UCSD-AML1 (cell line): ENCODE results near the gene COA8.

Experiments
- DNase-seq: peaks from one replicate; lab custom pipeline; 2025; ENCODE audit not compliant: unreplicated experiment; lab: John Stamatoyannopoulos, UW

COA8 gene, protein sequence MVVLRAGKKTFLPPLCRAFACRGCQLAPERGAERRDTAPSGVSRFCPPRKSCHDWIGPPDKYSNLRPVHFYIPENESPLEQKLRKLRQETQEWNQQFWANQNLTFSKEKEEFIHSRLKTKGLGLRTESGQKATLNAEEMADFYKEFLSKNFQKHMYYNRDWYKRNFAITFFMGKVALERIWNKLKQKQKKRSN

DNA sequence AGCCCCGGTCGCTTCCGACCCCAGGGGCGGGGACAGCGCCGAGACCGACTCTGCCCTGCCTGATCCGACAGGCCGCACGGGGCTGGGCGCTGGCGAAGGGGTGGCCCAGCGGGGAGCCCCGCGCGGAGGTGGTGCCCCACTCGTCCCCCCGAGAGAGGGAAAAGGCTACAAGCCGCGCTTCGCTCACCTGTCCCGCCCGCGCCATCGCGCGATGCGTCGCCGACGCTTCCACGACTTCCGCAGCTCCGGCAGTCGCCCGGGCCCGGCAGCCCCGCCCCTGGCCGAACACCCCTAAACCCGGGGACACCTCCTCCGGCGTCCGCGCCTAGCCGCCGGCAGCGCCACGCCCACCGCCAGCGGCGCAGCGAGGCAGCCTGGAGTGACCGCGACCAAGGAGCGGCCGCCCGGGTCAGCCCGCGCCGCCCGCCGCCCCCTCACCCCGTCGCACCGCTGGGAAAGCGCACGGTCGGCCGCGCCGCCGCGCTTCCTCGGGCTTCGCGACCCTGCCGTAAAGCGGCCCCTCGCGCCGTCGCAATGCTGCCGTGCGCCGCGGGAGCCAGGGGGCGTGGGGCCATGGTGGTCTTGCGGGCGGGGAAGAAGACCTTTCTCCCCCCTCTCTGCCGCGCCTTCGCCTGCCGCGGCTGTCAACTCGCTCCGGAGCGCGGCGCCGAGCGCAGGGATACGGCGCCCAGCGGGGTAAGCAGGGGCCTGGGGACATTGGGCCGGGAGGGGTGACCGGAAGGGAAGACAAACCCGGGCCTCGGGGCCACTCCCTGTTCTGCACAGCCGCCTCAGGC is at the start of gene COA8, which contains the start of gene BAG5:
Gene COA8, plus strand, starts transcription at position 532 of the 797 bp plus-strand sequence. Its CDS starts 42 bp downstream, at position 574.
Gene BAG5, minus strand, starts transcription at position 229 of the 797 bp plus-strand sequence. CDS start 1,493 bp downstream, outside the sequence.
- DNase-seq, result peak; percentile 91

DNA sequence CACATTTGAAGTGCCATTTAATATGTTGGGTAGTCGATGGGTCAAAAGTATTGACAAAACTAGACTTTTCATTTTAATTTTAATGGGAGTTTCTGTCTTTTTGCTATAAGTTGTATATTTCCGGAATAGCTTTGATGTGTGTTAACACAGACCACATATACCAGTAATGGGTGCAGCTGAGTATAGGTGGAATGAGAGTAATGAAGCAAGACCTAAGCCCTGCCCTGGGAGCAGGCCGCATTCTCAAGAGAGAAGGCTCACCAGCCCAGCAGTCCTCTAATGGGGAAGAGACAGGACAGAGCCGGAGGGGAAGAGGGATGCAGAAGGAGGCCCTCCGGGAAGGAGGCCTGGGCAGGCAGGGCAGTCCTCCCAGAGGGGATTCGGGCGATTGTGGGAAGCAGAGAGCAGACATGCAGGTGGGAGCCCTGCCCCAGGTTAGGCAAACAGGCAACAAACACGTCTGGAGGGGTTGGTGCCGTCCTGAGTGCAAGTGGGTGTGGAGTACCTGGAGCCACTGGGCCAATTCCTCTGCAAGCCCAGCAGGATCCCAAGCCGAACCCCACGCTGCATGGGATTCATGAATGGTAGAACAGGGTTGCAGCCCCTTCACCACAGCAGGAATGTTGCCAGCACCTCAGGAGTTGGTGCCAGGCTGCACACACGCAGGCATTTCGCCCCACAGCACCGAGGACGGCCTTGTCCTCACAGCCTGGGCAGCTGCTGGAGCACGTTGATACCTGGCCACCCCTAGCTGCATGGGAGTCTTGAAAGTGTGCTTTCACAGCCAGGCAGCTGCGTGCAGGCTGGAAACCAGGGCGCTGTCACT is 48.0 kb upstream of the COA8 start:
- DNase-seq, result no peak

DNA sequence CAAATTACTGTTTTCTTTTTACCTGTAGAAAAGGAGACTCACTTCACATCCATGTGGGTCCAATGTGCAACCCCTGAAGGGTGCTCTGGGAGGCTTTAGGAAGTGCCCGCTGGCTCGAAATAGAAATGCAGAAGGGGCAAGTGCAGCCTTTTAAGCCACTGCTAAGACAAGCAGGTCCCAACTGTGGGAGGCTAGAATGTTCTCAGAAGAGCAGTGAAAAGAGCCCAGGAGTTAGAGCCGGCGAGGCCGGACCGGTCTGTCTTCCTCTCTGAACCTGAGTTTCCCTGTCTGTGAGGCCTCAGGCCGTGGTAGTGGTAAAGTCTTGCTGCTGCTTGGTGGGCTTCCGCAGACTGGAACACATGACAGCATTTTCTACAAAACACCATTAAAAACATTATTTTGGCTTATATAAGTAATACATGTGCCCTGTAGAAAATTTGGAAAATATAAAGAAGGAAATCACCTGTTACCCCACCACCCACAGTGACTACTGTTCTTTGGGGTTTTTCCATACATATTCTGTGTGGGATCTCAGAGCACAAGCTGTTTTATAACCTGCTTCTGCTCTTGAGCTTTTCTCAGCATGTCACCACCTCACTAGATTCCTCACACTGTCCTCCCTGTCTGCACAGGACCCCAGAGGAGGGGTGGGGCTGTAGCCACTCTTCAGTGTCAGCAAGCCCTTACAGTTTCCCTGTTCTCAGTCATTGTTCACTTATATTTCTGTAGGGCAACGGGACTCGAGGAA is 46.2 kb upstream of the COA8 start:
- no peak for DNase-seq

DNA sequence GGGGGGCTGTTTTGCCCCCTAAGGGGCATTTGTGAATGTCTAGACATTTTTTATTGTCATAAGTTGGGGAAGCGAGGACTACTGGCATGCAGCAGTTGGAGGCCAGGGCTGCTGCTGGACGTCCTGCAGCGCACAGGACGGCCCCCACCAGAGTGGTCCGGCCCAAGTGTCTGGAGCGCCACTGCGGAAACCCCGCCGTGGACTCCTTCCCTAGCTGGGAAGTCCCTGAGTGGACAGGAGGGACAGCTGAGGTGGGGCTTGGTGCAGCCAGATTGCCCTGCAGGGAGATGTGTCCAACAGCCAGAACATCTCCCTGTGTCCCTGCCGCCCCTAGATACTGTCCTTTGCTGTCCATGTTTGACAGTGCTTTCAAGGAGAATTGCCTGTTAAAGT is 45.6 kb upstream of the COA8 start:
- DNase-seq, result no peak

DNA sequence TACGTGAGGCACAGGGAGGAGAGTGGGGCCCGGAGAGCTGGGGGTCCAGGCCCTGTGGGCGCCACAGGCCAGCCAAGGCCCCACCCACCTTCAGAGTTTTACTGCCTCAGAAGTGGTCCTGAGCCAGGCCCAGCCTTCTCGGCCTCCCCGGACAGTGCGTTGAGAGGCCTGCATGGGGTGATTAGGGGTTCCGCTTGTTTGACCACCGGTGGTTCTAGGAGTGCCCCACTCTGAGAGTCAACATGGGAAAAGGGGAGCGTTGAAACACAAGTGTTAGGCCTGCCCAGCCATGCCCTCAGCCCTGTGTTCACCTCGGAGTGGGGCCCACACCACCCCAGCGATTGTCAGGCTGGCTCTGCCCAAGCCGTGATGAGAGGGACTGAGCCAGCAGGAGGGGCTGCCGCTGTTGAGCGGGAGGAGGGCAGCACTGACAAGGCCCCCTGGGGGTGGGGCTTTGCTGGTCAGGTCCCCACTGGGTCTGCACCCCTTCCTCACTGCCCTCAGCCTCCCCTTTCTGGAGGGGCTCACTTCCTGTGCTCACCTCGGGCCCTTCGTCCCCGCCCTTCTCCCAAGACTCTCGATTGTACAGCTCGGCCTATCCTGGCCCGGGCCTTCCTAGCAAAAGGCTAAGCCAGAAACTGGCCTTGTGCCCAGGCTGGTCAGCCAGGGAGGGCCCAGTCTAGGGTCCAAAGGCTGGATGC is 44.9 kb upstream of the COA8 start:
- no peak for DNase-seq

DNA sequence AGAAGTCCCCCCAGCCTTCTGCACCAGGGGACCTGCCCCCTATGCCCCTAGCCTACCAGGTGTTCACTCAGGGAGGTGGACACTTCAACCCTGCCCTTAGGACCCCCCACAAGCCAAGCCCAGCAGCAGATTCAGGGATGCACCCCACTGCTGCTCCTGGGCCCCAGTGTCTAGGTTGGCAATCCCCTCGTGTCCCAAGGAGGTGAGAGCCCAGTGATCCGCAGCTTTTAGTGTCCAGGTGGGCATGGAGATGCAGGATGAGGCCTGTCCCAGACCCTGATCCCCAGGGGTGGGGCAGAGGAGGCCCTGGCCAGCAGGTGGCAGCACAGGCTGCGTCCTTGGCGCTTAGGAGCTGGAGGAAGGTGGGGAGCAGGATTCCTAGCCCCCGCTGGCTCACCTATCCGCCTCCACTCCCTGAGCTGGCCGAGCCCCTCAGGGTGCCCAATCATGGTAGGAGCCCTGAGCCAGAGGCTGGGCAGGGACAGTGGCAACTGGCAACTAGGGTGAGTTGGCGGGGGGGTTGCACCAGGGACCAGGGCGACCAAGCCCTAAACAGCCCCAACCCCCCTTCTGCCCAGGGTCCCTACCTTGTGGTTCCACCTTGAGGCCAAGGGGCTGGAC is 44.2 kb upstream of the COA8 start:
- DNase-seq, result peak; percentile 70

DNA sequence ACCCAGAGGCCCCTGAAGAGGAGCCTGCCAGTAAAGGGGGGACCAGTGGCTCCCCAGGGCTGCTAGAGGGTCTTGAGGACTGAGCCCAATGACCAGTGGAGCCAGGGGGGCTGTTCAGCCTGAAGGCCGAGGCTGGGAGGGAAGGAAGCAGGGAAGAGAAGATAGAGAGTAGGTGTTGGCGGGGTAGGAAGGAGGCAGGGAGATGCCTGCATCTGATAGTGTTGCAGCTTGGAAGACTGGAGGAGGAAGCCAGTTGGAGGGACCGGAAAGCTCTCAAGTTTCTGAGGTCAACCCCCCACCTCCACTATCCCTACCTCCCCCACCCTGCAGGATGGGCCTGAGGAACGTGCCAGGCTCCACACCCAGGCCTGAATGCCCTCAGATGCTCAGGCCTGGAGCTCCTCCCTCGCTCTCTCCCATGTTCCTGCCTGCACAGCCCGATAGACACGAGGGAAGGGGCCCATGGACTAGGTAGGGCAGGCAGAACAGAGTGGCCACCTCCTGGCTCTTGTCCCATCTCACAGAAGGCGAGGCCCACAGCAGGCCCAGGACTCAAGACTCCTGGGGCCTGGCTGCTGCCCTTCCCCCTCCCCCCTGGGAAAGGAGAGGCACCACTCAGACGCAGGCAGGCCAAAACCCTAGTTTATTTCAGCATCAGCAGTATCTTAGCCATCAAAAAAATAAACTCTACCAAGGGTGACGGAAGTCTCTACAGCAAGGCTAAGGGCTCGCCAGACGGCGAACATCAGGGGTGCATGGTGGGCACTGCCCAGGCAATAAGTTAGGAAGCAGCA is 43.5 kb upstream of the COA8 start:
- DNase-seq, result peak; percentile 80

DNA sequence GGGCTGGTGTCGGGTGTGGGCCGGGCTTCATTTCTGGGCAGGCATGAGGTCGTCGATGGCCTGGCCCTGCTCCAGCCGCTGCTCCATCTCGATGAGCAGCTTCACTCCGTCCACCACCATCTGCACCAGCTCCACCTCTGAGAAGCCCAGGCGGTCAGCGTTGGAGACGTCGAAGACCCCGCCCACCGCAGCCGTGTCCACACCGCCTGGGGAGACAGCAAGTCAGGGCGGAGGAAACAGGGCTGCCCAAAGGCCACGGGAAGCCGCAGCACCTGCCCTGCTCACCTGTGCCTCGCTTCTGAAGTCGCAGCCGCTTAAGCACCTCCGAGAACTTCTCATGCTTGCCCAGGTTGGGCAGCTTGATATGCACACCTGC is 42.9 kb upstream of the COA8 start:
- DNase-seq, result no peak

DNA sequence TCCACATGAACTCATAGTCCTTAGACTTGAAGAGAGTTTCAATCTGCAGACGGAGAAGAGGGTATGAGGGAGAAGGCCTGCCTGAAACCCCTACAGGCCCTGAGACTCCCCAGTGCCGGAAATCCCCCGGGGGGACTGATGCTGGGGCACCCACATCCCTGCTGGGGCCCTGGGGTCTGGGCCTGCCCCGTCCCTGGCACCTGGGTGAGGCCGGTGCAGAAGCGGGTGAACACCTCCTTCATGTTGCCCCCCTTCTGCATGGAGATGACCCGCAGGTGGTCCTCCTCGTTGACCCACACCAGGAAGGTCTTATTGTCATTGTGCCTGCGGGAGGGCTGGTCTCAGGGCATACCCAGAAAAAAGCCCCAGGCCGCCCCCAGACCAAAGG is 42.5 kb upstream of the COA8 start:
- no peak for DNase-seq

DNA sequence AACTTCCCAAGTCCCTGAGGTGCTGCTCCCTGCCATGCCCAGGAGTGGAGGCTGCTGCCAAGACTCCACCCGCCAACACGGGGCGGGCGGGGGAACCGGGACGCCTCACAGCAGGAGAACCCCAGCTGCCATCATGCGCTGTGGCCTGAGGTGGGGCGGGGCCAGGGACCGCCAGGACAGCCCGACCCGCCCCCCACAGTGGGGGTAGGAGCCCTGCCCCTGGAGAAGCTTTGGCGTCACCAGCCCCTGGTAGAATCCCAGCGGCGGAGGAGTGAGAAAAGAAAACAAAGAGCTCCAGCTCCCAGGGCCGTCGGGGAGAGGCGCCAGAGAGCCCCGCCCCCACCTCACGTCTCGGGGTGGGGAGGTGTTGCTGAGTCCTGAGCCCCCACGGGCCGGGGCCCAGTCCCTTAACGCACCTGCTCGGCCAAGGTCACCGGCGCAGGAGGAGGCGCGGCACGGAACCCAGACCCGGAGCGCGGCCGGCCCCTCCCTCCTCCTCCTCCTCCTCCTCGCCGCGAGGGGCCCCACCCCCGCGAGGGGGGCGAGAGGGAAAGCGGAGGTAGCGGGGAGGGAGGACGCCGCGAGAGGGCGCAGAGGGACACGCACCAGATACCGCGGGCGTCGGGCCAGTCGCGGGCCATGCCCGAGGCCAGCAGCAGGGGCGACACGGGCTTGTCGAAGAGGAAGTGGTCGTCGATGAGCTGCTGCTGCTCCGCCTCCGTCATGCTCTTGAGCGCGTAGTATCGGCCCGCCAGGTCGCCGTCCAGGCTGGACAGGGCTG is 41.9 kb upstream of the COA8 start:
- DNase-seq, result peak; percentile 82

DNA sequence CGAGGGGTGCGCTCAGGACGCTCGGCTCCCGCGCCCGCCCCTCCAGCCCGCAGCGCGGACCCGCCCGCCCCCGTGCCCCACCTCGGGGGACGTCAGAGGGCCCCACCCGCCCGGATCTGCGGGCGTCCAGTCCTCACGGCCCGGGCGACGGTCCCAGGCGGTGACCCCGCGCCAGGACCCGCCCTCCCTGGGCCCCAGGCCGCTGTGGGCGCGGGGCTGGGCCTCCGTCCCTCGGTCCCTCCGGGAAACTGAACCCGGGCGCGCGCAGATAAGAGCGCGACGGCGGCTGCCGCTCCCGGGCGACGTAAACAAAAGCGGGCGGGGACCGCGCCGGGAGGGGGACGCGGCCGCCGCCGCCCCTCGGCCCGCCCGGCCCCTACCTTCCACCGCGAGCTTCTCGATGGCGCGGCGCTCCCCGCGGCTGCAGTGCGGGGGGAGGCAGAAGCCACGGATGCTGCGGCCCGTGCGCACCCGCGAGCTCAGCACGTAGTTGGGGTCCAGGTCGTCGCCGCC is 41.3 kb upstream of the COA8 start:
- no peak for DNase-seq

DNA sequence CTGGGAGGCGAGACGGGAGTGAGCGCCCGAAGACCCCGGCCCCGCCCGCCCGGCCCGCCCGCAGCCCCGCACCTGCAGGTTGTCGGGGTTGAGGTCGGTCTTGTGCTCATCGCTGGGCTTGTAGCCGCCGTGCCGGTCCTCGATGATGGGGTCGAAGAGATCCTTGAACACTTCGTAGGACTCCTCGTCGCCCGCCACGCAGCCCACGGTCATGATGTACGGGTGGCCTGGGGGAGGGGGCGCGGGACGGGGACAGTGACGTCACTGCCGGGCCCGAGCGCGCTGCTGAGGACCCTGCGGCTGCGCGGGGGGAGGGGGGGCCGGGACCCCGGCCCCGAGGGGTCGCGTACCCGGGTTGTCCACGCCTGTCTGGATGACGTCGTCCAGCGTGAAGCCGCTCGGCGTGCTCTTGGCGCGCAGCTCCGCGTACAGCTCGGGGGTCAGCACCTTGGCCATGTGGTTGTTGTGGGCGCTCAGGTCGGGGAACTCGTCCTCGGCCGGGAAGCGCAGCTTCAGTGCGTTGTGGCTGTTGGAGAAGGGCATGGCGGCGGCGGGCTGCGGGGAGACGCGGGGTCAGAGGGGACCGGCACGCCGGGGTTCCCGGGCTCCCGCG is 40.7 kb upstream of the COA8 start:
- no peak for DNase-seq

DNA sequence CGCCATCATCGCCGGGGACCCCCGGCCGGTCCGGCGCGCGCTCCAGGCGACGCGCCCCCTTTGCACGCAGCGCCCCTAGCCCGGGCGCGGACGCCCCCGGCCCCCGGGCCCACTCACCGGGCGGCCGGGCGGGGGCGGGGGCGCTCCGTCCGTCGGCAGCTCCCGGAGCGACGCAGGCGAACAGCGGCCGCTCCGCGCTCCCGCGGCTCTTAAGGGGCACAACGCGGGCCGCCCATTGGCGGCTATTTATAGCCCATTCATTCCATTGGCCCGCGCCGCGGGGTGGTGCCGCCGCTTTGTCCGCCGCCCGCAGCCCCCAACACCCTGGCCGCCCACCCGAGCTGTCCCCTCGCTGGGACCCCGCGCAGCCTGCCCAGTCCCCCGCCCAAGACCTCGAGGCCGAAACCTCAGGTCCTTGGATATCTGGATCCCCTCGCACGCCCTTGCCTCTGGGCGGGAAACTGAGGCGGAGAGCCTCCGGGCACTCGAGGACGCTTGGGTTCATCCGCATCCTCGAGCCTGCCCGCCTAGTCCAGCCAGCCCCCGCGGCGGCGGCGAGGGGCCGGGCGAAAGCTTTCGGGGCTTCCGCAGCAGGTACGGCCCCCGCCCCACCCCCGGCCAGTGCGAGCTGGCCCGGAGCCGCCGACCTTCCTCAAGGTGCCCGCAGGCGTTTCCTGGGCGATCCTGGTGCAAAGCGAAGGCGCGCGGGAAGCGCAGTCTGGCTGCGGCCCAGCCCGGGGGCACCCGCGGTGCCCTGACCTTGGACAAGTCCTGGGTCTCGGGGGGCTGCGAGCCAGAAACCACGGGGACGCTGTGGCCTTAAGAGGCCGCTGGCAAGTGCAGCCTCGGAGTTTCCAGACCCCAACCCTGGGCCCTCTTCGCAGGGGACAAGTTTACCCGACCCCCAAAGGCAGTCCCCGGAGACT is 39.8 kb upstream of the COA8 start, which contains the start of gene CKB:
Gene CKB, minus strand, starts transcription at position 182 of the 926 bp plus-strand sequence. CDS start 337 bp downstream, outside the sequence.
- peak; percentile 76 for DNase-seq

DNA sequence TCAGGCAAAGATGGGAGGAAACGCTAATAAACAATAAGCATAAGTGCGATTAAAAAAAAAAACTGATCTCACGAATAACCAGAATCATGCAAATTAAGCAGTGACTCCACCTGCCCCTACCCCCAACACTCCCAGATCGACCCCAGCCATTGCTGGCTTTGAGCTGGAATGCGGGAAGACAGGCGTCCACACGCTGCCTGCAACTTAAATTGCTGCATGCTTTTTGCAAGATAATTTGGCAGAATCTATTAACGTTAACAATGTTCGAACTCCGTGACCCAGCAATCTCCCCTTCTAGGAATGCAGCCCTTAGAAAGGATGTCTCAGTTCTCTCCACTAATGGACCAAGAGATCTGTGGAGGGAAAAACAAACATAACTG is 39.2 kb upstream of the COA8 start:
- DNase-seq, result no peak

DNA sequence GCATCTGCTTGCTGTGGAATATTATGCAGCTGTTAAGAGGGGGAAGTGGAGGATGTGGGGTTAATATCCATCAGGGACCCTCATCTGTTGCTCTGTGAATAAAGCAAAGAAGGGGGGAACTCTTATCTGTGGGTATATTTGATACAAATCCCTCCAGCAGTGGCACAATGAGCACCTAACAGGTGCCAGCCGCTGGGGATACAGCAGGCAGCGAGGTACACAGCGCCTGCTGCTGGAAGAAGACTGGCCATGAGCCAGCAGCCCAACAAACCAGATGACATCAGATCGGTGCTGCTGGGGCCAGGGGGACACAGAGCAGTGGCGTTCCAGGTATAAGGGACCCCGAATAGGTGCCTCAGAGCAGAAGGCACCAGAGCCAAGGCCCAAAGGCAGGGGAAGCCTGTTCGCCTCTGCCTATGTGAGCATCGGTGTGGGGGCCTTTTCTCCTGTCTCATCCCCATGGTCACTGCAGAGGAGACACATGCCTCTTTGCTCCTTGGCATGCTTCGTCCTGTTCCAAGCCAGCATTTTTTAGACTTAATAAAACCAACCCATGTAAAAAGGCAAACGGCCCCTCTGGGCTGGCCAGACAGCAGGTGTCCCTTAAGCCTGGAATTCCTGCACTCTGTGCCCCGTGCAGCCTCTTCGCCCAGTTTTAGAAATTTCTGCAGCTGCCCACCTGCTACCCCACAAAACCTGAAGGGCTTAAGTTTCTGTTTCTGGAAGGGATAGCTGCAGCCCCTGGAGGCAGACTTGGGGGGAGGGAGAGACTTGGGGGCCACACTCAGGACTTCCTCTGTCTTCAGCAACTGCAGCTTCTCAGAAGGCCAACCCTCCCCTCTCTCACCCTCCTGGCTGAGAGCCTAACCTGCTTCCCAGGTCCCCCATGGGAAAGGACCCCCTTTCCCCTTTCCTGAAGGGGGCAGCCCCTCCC is 38.5 kb upstream of the COA8 start:
- DNase-seq, result no peak
